Measurements from ENCODE around the gene PRDX5.

The PRDX5 gene

DNA sequence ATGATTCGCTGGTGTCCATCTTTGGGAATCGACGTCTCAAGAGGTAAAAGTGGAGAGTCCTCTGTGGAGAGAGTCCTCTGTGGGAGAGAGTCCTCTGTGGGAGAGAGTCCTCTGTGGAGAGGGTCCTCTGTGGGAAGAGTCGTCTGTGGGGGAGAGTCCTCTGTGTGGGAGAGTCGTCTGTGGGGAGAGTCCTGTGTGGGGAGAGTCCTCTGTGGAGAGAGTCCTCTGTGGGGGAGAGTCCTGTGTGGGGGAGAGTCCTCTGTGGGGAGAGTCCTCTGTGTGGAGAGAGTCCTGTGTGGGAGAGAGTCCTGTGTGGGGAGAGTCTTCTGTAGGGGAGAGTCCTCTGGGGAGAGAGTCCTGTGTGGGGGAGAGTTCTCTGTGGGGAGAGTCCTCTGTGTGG lies 3.1 kb downstream of the PRDX5 start:
- Histone ChIP-seq H3K27me3 (ENCODE audit: insufficient read depth, poor library complexity, severe bottlenecking) (no peaks in the 10 kb centered on the region), H3K4me3 (replicated peaks; ENCODE audit: insufficient read depth, low read length) (no peak overlapping the region), H3K27ac (replicated peaks) (no peak overlapping the region)
- no peak for DNase-seq (ENCODE audit: low read depth in 1 of 2, low spot score in 1 of 2)
- no peak for TF ChIP-seq GABPA (IDR thresholded peaks at IDR 0.05; ENCODE audit: low read depth)
- TF ChIP-seq, protein P1, sequence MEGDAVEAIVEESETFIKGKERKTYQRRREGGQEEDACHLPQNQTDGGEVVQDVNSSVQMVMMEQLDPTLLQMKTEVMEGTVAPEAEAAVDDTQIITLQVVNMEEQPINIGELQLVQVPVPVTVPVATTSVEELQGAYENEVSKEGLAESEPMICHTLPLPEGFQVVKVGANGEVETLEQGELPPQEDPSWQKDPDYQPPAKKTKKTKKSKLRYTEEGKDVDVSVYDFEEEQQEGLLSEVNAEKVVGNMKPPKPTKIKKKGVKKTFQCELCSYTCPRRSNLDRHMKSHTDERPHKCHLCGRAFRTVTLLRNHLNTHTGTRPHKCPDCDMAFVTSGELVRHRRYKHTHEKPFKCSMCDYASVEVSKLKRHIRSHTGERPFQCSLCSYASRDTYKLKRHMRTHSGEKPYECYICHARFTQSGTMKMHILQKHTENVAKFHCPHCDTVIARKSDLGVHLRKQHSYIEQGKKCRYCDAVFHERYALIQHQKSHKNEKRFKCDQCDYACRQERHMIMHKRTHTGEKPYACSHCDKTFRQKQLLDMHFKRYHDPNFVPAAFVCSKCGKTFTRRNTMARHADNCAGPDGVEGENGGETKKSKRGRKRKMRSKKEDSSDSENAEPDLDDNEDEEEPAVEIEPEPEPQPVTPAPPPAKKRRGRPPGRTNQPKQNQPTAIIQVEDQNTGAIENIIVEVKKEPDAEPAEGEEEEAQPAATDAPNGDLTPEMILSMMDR (IDR thresholded peaks at IDR 0.05; ENCODE audit: insufficient read depth, low read length), result no peak
- no peak for TF ChIP-seq SPI1 (IDR thresholded peaks at IDR 0.05; ENCODE audit: borderline replicate concordance, low read depth)
- TF ChIP-seq, protein P2, sequence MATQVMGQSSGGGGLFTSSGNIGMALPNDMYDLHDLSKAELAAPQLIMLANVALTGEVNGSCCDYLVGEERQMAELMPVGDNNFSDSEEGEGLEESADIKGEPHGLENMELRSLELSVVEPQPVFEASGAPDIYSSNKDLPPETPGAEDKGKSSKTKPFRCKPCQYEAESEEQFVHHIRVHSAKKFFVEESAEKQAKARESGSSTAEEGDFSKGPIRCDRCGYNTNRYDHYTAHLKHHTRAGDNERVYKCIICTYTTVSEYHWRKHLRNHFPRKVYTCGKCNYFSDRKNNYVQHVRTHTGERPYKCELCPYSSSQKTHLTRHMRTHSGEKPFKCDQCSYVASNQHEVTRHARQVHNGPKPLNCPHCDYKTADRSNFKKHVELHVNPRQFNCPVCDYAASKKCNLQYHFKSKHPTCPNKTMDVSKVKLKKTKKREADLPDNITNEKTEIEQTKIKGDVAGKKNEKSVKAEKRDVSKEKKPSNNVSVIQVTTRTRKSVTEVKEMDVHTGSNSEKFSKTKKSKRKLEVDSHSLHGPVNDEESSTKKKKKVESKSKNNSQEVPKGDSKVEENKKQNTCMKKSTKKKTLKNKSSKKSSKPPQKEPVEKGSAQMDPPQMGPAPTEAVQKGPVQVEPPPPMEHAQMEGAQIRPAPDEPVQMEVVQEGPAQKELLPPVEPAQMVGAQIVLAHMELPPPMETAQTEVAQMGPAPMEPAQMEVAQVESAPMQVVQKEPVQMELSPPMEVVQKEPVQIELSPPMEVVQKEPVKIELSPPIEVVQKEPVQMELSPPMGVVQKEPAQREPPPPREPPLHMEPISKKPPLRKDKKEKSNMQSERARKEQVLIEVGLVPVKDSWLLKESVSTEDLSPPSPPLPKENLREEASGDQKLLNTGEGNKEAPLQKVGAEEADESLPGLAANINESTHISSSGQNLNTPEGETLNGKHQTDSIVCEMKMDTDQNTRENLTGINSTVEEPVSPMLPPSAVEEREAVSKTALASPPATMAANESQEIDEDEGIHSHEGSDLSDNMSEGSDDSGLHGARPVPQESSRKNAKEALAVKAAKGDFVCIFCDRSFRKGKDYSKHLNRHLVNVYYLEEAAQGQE (IDR thresholded peaks at IDR 0.05; ENCODE audit: insufficient replicate concordance, low read depth), result no peak
- no peak for TF ChIP-seq POLR2AphosphoS5 (IDR thresholded peaks at IDR 0.05; ENCODE audit: low read depth)

DNA sequence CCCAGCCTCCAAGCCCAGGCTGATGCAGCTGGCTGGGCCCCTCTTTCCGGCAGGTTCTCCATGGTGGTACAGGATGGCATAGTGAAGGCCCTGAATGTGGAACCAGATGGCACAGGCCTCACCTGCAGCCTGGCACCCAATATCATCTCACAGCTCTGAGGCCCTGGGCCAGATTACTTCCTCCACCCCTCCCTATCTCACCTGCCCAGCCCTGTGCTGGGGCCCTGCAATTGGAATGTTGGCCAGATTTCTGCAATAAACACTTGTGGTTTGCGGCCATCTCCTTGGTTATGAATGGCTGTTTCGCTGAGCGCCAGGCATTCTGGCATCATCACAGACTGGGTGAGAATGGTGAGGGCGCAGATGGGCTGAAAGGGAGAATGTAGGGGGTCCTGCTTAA lies 3.6 kb downstream of the PRDX5 start:
- TF ChIP-seq, protein P1 (IDR thresholded peaks at IDR 0.05; ENCODE audit: insufficient read depth, low read length), result no peak
- TF ChIP-seq, protein P2 (IDR thresholded peaks at IDR 0.05; ENCODE audit: insufficient replicate concordance, low read depth), result no peak
- TF ChIP-seq POLR2AphosphoS5 (IDR thresholded peaks at IDR 0.05; ENCODE audit: low read depth) (no peak), SPI1 (IDR thresholded peaks at IDR 0.05; ENCODE audit: borderline replicate concordance, low read depth) (no peak), GABPA (IDR thresholded peaks at IDR 0.05; ENCODE audit: low read depth) (no peak)
- DNase-seq (ENCODE audit: low read depth in 1 of 2, low spot score in 1 of 2), result no peak
- Histone ChIP-seq H3K4me3 (replicated peaks; ENCODE audit: insufficient read depth, low read length) (no peak overlapping the region), H3K27ac (replicated peaks) (no peak overlapping the region), H3K27me3 (ENCODE audit: insufficient read depth, poor library complexity, severe bottlenecking) (no peaks in the 10 kb centered on the region)

DNA sequence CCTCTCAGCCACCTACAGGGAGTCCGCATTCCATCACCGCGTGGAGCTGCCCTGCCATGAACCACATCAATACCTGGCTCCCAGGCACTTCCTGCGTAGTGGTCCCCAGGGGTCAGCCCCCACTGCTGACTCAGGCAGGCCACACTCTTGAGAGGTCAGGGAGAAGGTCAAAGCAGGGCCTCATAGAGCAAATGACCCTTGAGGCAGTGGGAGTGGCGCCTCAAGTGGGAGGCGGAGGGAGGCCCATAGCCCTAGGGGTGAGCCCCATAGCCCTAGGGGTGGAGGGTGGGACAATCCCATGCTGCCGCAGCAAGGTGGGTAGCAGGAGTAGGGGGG lies 5.0 kb downstream of the PRDX5 start:
- Histone ChIP-seq H3K4me3 (replicated peaks; ENCODE audit: insufficient read depth, low read length) (no peak overlapping the region), H3K27ac (replicated peaks) (no peak overlapping the region), H3K27me3 (ENCODE audit: insufficient read depth, poor library complexity, severe bottlenecking) (no peaks in the 10 kb centered on the region)
- no peak for DNase-seq (ENCODE audit: low read depth in 1 of 2, low spot score in 1 of 2)
- no peak for TF ChIP-seq GABPA (IDR thresholded peaks at IDR 0.05; ENCODE audit: low read depth)
- TF ChIP-seq, protein P2 (IDR thresholded peaks at IDR 0.05; ENCODE audit: insufficient replicate concordance, low read depth), result no peak
- TF ChIP-seq SPI1 (IDR thresholded peaks at IDR 0.05; ENCODE audit: borderline replicate concordance, low read depth), result no peak
- TF ChIP-seq, protein P1 (IDR thresholded peaks at IDR 0.05; ENCODE audit: insufficient read depth, low read length), result no peak
- no peak for TF ChIP-seq POLR2AphosphoS5 (IDR thresholded peaks at IDR 0.05; ENCODE audit: low read depth)

All from HL-60 (cell line).